Esophagus muscularis mucosa (tissue), 4 donors: Measurements from ENCODE around the gene SLC39A11. TPM values are rescaled to one million over a fixed set of nuclear protein-coding genes. Genes with fewer than 3 reads are reported as not detected.

Experiments
- DNase-seq: peaks from one replicate; pipeline ENCODE4 v3.0.0-alpha.2; 2017; ENCODE audit errors: extremely low spot score
- H3K27ac ChIP-seq, 4 donors: fragments of 200-600 bp; sonication (generic); replicated peaks in 1 of 4; 1 replicate in 3 of 4; 2 replicates in 1 of 4; pipeline ENCODE4 v1.5.1; 2016 to 2019; ENCODE audit warnings: mild to moderate bottlenecking in 1 of 4
- H3K27me3 ChIP-seq, 4 donors: fragments of 200-600 bp; sonication (generic); one replicate each; pipeline versions ENCODE4 v1.5.1 to v1.6.0; 2016 to 2019
- H3K36me3 ChIP-seq, 4 donors: fragments of 200-600 bp; sonication (generic); one replicate each; pipeline ENCODE4 v1.5.1; 2016 to 2019
- H3K4me1 ChIP-seq, 4 donors: fragments of 200-600 bp; sonication (generic); one replicate each; pipeline ENCODE4 v1.5.1; 2016 to 2019
- H3K4me3 ChIP-seq, 4 donors: fragments of 200-600 bp; sonication (generic); 1 replicate in 2 of 4; 2 replicates in 2 of 4; pipeline ENCODE4 v1.5.1; 2016 to 2019; ENCODE audit warnings: mild to moderate bottlenecking in 4 of 4, moderate library complexity in 1 of 4
- H3K9me3 ChIP-seq, 4 donors: fragments of 200-600 bp; sonication (generic); 1 replicate in 3 of 4; 2 replicates in 1 of 4; pipeline ENCODE4 v1.5.1; 2016 to 2019
- CTCF ChIP-seq, 3 experiments: fragments of 200-600 bp in 2 of 3; fragments of 450-650 bp in 1 of 3; sonication (generic) in 2 of 3; IDR thresholded peaks; one replicate each; pipeline ENCODE4 v1.5.1; 2017 to 2019; ENCODE audit warnings: antibody characterized with exemption in 3 of 3, mild to moderate bottlenecking in 2 of 3, moderate library complexity in 1 of 3
- EP300 ChIP-seq: sonication (generic); formaldehyde crosslinking; IDR thresholded peaks from one replicate; pipeline ENCODE4 v1.6.1; 2017; ENCODE audit warnings: antibody characterized with exemption
- POLR2A ChIP-seq: fragments of 450-650 bp; IDR thresholded peaks from one replicate; pipeline ENCODE4 v1.6.1; 2017; ENCODE audit warnings: antibody characterized with exemption, moderate library complexity, mild to moderate bottlenecking, low read depth
- POLR2AphosphoS5 ChIP-seq, 2 donors: sonication (generic); formaldehyde crosslinking; IDR thresholded peaks; one replicate each; pipeline ENCODE4 v1.6.1; 2017; ENCODE audit warnings: antibody characterized with exemption in 2 of 2
- WGBS: methylation state at CpG from one replicate; pipeline ENCODE4 v1.1.5; 2018; 5-methylcytosine and 5-hydroxymethylcytosine counted together
- intact Hi-C: fragments of 100-400 bp; cut with DNase I; formaldehyde crosslinking; loops from one replicate; pipeline ENCODE4 v1.15.1; 2023
- total RNA-seq, 4 donors: library from RNA; depleted of rRNA; stranded (reverse); fragments of >200 nt; gene quantifications; one replicate each; pipeline versions ENCODE4 v1.1.0 to v1.2.1, GENCODE V29; 2016

SLC39A11 gene
- total RNA-seq, 4 donors from 2014 or later = 7.5 to 20.2 (median 18.4) TPM

GRCh38 chr17:72976971-72977770, 115.3 kb downstream of the SLC39A11 start:
- peaks cover 11 to 20% (median 19%) of the 10 kb centered on the region in 4 donors for H3K4me1 ChIP-seq
- intact Hi-C loops = no loop called here
- no peak overlapping the region for H3K4me3 ChIP-seq
- WGBS = 34% methylated on average over 12 of the region's 12 CpGs
- no peak for DNase-seq
- TF ChIP-seq POLR2A = no peak
- peak in 1 of 2 donors; percentile 14 for TF ChIP-seq POLR2AphosphoS5 (IDR thresholded peaks at IDR 0.05)
- TF ChIP-seq CTCF (IDR thresholded peaks at IDR 0.05) = no peak
- no peak for TF ChIP-seq EP300
- no peaks in the 10 kb centered on the region for H3K27me3 ChIP-seq
- no peaks in the 10 kb centered on the region for H3K36me3 ChIP-seq
- peak overlapping the region in 2 of 4 donors; percentile 37 to 48 for H3K27ac ChIP-seq
- H3K9me3 ChIP-seq = no peaks in the 10 kb centered on the region

DNA sequence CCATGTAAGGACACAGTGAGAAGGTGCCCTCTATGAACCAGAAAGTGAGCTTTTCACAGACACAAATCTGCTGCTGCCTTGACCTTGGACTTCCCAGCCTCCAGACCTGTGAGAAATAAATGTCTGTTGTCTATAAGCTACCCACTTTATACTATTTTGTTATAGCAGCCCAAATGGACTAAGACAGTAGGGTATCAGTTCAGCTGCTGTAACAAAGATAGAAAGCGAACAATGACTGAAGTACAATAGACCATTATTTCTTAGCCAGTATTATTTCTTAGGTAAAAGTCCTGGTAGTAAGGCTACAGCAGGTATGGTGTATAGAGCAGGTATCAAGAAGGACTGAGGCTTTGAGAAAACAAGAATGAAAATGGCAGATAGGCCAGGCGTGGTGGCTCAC, 117.0 kb downstream of the SLC39A11 start:
- intact Hi-C loops = no loop called here

GRCh38 chr17:72974605-72975232, 117.8 kb downstream of the SLC39A11 start:
- Histone ChIP-seq H3K4me1 (peaks cover 11 to 20% (median 19%) of the 10 kb centered on the region in 4 donors), H3K36me3 (no peaks in the 10 kb centered on the region), H3K27me3 (no peaks in the 10 kb centered on the region), H3K9me3 (no peaks in the 10 kb centered on the region), H3K27ac (no peak overlapping the region), H3K4me3 (no peak overlapping the region)
- WGBS = 96% methylated on average over 4 of the region's 4 CpGs
- TF ChIP-seq POLR2AphosphoS5 (IDR thresholded peaks at IDR 0.05) = no peak
- no peak for TF ChIP-seq POLR2A
- TF ChIP-seq EP300 = no peak
- TF ChIP-seq CTCF (IDR thresholded peaks at IDR 0.05) = no peak
- DNase-seq = no peak
- intact Hi-C loops = no loop called here

More for the DNA sequence above, 117.0 kb downstream of the SLC39A11 start:
- no peak for DNase-seq
- H3K4me3 ChIP-seq = no peak overlapping the region
- H3K27me3 ChIP-seq = no peaks in the 10 kb centered on the region
- TF ChIP-seq POLR2AphosphoS5 (IDR thresholded peaks at IDR 0.05) = no peak
- TF ChIP-seq POLR2A = no peak
- TF ChIP-seq EP300 = no peak
- TF ChIP-seq CTCF (IDR thresholded peaks at IDR 0.05) = no peak
- H3K4me1 ChIP-seq = peaks cover 11 to 20% (median 19%) of the 10 kb centered on the region in 4 donors
- no peaks in the 10 kb centered on the region for H3K36me3 ChIP-seq
- H3K27ac ChIP-seq = no peak overlapping the region
- WGBS = 100% methylated on average over 2 of the region's 2 CpGs
- H3K9me3 ChIP-seq = no peaks in the 10 kb centered on the region

GRCh38 chr17:72972263-72972951, 120.1 kb downstream of the SLC39A11 start:
- WGBS = 89% methylated on average over 9 of the region's 9 CpGs
- no peaks in the 10 kb centered on the region for H3K27me3 ChIP-seq
- no peak overlapping the region for H3K27ac ChIP-seq
- no peak for DNase-seq
- H3K9me3 ChIP-seq = no peaks in the 10 kb centered on the region
- no peak for TF ChIP-seq POLR2A
- H3K4me1 ChIP-seq = peaks cover 6 to 11% (median 10%) of the 10 kb centered on the region in 4 donors
- intact Hi-C loops = no loop called here
- no peaks in the 10 kb centered on the region for H3K36me3 ChIP-seq
- no peak overlapping the region for H3K4me3 ChIP-seq
